Astrocyte of the cerebellum (primary cell): ENCODE results near the gene SSBP3.

Source experiments
- DNase-seq: peaks from one replicate; pipeline ENCODE4 v3.0.0-alpha.2; 2011; ENCODE audit warnings: low read depth
- H3K4me3 ChIP-seq: 2 replicates; pipeline ENCODE4 v1.5.1; 2011; ENCODE audit warnings: mild to moderate bottlenecking, low read depth, low read length, moderate library complexity
- in situ Hi-C: cut with HindIII; loops from 2 replicates; pipeline ENCODE4 v1.10.0; 2017; ENCODE audit warnings: low sequenced_read_pairs
- TF ChIP-seq, protein P1 (sequence below): IDR thresholded peaks from 2 replicates; pipeline ENCODE4 v1.5.1; 2012; ENCODE audit warnings: low read length, low read depth, moderate library complexity, mild to moderate bottlenecking; ENCODE audit errors: missing control alignments

SSBP3 gene

DNA sequence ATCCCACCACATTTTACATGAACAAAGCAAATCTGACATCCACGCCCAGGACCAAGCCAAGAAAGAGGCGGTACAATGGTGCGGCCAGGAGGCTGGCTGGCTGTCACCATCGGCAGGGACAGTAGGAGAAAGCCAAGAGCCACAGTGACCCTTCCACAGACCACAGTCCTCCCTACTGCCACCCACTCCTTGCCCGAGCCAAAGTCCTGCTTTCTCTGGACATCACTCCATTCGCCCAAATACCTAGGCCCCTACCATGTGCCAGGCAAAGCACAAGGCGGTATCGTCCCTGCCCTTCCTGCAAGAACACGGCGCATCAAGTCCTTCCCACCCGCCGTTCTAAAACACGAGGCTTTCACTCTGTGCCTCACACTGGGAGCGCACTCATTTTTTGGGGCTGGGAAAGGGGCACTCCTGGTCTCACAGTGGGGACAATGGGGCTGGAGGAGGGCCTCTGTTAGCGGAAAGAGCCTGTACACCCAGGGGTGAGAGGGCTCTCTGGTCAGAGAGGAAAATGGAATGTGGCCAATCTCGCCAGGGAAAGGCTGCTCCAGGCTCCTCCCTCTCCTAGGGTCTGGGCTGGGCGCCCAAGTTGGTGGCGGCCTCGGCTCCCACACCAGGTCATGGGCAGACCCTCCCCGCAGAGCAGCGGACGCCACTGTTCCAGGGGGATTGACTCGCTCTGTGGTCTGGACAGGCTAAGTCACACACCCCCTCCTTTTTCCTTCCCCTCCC, 26.5 kb downstream of the SSBP3 start:
- DNase-seq = no peak
- TF ChIP-seq, protein P1, sequence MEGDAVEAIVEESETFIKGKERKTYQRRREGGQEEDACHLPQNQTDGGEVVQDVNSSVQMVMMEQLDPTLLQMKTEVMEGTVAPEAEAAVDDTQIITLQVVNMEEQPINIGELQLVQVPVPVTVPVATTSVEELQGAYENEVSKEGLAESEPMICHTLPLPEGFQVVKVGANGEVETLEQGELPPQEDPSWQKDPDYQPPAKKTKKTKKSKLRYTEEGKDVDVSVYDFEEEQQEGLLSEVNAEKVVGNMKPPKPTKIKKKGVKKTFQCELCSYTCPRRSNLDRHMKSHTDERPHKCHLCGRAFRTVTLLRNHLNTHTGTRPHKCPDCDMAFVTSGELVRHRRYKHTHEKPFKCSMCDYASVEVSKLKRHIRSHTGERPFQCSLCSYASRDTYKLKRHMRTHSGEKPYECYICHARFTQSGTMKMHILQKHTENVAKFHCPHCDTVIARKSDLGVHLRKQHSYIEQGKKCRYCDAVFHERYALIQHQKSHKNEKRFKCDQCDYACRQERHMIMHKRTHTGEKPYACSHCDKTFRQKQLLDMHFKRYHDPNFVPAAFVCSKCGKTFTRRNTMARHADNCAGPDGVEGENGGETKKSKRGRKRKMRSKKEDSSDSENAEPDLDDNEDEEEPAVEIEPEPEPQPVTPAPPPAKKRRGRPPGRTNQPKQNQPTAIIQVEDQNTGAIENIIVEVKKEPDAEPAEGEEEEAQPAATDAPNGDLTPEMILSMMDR = no peak
- in situ Hi-C loops = no loop called here
- no peak overlapping the region for H3K4me3 ChIP-seq

DNA sequence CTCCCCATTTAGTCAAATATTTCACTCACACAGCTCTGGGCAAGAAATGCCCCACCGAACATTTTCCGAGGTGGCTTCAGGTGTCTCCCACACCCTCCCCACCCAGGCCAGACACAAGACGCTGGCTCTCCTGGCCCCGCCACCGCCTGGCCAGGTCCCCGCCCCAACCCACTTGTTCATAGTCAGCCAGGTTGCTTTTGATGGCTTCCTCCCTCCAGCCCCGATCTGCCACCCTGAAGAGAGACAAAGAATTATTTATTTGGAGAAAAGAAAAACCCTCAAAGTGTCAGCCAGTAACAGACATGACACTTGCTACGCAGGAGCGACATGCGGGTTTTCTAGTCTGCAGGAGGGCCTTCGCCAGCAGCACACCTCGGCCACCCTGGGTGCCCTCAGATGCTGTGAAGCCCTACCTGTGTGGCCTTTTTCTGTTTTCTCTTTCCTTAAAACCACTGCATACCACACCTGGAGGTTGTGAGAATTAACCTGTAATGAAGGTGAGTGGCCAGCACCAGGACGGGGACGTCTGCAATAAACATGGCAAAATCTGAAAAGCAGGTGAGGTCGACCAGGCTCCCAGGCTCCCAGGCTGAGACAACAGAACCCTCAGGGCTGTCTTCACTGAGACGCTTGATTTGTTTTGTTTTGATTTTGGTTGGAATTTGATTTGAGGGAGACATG, 27.2 kb downstream of the SSBP3 start:
- no peak overlapping the region for H3K4me3 ChIP-seq
- in situ Hi-C loops = no loop called here
- TF ChIP-seq, protein P1 = no peak
- DNase-seq = no peak

DNA sequence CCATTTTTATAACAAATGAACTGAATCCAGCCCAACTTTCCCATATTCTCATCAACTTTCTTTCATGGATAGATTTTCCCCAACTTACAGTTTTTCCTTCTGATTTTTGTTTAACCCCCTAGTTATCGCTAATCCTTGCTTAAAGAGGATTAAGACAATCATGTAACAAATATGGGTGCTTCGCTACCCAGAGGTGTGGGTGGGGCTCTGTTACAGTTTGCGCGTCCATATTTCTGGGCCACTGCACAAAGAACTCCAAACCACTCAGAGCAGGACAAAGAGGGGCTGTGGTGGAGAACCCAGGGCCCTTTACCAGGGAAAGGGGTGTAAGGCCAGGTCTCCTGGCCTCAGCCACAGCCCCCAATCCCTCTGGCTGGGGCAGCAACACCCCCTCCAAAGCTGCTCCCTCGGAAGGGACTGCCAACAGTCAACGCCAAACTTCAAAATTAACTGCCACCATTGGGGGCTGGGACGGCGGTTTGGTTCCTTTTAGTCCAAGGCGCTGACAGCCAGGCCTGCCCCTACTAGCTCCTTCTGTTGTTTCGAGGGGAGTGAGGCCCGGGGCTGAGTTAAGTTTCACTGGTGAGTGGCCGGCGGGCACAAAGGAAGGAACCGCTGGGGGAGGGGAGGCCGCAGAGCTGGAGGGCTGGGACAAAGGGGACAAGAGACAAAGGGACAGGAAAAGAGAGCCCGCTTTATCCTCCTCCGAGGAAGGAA, 27.9 kb downstream of the SSBP3 start:
- no peak for DNase-seq
- TF ChIP-seq, protein P1 = no peak
- in situ Hi-C loops = no loop called here
- H3K4me3 ChIP-seq = no peak overlapping the region

DNA sequence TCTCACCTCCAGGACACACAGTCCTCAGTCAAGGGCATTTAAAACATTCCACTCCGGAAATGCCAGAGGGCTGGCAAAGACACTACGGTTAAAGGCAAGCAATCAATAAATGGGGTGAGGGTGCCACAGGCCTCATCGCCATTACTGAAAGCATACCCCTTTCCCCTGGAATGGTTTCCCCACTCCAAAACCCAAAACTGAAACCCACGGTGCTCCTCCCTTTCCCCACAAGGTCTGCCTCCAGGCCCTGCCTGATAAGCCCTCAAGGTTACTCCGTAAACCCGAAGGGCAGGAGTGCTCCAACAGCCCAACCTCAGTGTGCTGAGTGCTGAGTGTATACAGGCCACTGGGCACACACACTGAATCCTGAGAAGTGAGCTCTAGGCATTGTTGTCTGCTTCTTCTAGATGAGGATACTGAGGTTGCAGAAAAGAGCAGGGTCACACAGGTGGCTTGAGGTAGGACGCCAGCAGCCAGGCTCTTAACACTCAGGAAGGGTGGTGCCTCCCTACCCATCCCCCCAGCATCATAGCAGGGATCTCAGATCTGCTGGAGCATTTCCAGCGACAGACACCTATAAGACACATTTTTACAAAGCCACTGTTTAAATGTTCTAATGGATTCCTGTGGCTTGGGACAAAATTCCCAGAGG, 29.0 kb downstream of the SSBP3 start:
- no peak for DNase-seq
- in situ Hi-C loops = no loop called here
- no peak overlapping the region for H3K4me3 ChIP-seq
- TF ChIP-seq, protein P1 = no peak

DNA sequence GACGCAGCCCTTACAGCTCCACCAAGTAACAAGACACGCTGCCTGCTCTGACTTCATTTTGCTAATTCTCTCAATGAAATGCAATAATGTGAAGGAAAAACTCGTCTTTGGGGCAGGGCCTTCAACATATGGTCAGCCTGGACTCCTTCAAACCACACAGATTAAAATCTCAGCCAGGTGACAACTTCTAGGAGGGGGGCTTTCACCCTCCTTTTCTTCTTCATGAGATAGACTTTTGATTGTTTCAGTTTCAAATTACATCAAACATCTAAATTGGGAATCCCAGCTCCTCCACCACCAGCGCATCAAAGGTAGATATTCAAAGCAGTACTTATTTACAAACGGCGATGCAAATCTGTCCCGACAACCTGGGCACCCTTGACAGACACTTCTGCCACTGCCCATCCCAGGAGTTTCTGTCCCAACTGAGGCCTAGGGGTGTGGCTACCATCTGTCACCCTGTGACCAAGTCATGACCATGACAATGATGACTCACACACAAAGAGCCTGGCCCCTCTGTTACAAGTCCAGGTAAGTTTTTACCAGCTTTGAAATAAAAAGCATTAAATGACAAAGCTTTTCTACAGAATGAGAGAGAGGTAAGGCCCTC, 29.7 kb downstream of the SSBP3 start:
- H3K4me3 ChIP-seq = no peak overlapping the region
- in situ Hi-C loops = no loop called here
- DNase-seq = no peak
- TF ChIP-seq, protein P1 = no peak
